Nephron progenitor cell (in vitro differentiated cells): ENCODE data around the gene GINS2.
A peak's percentile ranks its signal among the peaks of the same experiment; 100 is the strongest.

Experiments
- DNase-seq: peaks from one replicate; pipeline ENCODE4 v3.0.0; 2021
- H3K27ac Mint-ChIP-seq: 2 replicates; pipeline ENCODE4 v1.8.0; 2021; ENCODE audit warnings: mild to moderate bottlenecking, moderate library complexity, mixed read lengths
- H3K27me3 Mint-ChIP-seq: 2 replicates; pipeline ENCODE4 v1.8.0; 2021; ENCODE audit warnings: mild to moderate bottlenecking, low read depth, mixed read lengths; ENCODE audit not compliant: poor library complexity
- H3K36me3 Mint-ChIP-seq: 2 replicates; pipeline ENCODE4 v1.8.0; 2021; ENCODE audit warnings: low read depth, mixed read lengths
- H3K4me1 Mint-ChIP-seq: 2 replicates; pipeline ENCODE4 v1.8.0; 2021; ENCODE audit warnings: mixed read lengths
- H3K4me3 Mint-ChIP-seq: 2 replicates; pipeline ENCODE4 v1.8.0; 2021; ENCODE audit warnings: mild to moderate bottlenecking, moderate library complexity, mixed read lengths
- H3K9me3 Mint-ChIP-seq: 2 replicates; pipeline ENCODE4 v1.8.0; 2021; ENCODE audit warnings: mild to moderate bottlenecking, moderate library complexity, mixed read lengths
- TF ChIP-seq, protein P1 (sequence below): fragments of 200-600 bp; sonication (generic); IDR thresholded peaks from 2 replicates; pipeline ENCODE4 v1.5.0; 2021; ENCODE audit warnings: antibody characterized with exemption

Gene GINS2

DNA sequence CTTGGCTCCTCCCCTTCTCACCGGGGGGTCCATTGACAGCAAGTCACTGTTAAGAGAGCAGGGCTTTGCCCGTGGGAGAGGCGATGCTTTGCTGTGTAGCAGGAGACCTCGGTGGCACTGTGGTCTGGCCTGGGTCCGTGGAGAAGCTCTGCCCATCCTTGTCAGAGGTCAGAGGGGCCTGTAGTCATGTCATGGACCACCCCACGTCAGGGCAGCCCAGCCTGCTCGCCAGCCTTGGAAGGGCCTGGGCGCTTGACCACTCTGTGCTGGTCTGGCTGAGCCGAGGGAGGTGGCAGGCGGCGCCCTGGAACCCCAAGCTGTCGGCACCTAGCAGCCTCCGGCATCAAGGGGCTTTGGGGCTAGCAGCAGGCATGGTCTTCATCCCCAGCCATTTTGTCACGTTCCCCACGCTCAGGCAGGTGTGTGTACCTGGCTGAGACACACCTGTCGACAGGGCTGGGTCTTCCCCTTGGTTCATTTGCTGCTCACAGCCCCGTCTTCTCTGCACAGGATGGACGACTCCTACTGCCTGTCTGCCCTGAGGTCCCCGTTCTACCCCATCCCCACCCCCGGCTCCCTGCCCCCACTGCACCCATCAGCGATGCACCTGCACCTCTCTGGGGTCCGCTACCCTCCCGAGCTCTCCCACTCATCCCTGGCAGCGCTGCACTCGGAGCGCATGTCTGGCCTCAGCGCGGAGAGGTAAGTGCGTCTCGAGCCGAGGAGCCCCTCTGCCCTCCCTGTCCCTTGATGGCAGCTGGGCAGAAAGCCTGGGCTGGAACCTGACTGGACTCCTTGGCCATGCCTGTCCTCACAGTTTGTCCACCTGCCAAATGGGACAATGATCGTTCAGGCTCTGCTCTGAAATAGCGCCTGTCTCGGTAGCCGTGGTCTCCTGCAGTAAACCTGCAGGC, 33.3 kb downstream of the GINS2 start:
- no peaks in the 10 kb centered on the region for H3K27me3 Mint-ChIP-seq
- peaks cover 20% of the 10 kb centered on the region for H3K36me3 Mint-ChIP-seq
- H3K9me3 Mint-ChIP-seq: no peaks in the 10 kb centered on the region
- no peak overlapping the region for H3K4me3 Mint-ChIP-seq
- H3K4me1 Mint-ChIP-seq: peaks cover 18% of the 10 kb centered on the region
- TF ChIP-seq, protein P1, sequence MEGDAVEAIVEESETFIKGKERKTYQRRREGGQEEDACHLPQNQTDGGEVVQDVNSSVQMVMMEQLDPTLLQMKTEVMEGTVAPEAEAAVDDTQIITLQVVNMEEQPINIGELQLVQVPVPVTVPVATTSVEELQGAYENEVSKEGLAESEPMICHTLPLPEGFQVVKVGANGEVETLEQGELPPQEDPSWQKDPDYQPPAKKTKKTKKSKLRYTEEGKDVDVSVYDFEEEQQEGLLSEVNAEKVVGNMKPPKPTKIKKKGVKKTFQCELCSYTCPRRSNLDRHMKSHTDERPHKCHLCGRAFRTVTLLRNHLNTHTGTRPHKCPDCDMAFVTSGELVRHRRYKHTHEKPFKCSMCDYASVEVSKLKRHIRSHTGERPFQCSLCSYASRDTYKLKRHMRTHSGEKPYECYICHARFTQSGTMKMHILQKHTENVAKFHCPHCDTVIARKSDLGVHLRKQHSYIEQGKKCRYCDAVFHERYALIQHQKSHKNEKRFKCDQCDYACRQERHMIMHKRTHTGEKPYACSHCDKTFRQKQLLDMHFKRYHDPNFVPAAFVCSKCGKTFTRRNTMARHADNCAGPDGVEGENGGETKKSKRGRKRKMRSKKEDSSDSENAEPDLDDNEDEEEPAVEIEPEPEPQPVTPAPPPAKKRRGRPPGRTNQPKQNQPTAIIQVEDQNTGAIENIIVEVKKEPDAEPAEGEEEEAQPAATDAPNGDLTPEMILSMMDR: no peak
- H3K27ac Mint-ChIP-seq: no peak overlapping the region
- DNase-seq: no peak

DNA sequence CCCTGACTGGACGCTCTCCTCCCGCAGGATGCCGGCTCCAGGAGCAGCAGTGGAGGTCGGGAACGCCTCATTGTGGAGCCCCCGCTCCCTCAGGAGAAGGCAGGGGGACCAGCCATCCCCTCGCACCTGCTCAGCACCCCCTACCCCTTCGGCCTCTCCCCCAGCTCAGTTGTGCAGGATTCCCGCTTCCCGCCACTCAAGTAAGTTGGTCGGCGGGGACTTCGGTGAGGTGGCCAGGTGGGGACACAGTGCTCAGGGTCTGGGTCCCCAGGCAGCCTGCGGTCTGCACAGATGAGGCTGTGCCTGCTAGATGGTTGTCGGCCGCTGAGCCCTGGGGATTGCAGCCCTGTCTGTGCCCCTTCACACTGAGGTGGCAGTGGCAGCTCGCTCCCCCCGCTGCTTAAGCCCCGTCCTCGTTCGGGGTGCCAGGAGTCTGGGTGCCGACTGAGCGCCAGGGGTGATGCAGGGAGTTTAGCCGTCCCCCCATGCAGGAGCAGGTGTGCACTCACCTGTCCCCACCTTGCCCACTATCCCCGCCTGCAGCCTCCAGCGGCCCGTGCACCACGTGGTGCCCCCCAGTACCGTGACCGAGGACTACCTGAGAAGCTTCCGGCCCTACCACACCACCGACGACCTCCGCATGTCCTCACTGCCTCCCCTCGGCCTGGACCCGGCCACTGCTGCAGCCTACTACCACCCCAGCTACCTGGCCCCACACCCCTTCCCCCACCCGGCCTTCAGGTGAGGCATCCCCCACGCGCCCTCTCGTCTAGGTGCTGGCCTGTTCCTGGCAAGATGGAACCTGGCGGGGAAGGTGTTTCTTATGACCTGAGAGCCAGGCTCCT, 34.3 kb downstream of the GINS2 start:
- Mint-ChIP-seq H3K36me3 (peaks cover 14% of the 10 kb centered on the region), H3K9me3 (no peaks in the 10 kb centered on the region), H3K27me3 (no peaks in the 10 kb centered on the region), H3K27ac (no peak overlapping the region), H3K4me1 (peaks cover 12% of the 10 kb centered on the region), H3K4me3 (no peak overlapping the region)
- no peak for DNase-seq
- TF ChIP-seq, protein P1: no peak

DNA sequence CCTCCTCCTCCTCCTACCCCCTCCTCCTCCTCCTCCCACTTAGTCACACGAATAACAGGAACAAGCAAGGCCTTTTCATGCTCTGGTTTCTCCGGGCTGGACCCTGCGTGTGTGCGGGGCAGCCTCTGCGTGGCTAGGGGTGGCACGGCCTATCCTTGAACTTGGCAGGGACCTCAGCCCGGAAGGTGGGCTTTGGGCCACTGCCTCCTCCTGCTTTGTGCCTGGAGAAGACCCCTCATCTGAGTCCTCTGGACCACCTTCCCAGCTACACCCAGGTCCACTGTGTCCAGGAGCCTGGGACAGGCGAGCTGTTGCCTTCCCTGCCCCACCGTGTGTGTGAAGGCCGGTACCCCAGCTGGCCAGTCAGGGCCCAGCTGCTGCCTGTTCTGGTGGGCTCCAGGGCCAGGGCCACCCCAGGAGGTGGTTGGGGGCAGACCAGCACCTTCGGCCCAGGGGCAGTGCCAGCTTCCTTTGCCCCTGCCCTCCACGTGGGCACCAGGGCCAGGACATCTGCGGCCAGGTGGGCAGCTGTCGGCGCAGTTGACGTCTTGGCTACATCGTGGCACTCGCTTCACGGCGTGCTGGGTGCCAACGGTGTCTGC, 35.4 kb downstream of the GINS2 start:
- Mint-ChIP-seq H3K27ac (no peak overlapping the region), H3K4me3 (no peak overlapping the region), H3K36me3 (peaks cover 19% of the 10 kb centered on the region), H3K9me3 (no peaks in the 10 kb centered on the region), H3K27me3 (no peaks in the 10 kb centered on the region), H3K4me1 (peaks cover 20% of the 10 kb centered on the region)
- no peak for DNase-seq
- TF ChIP-seq, protein P1: no peak

GRCh38 chr16:85652431-85653221, 36.1 kb downstream of the GINS2 start:
- DNase-seq: peak; percentile 73
- H3K36me3 Mint-ChIP-seq: peaks cover 17% of the 10 kb centered on the region

More at GRCh38 chr16:85652431-85653221, 36.1 kb downstream of the GINS2 start:
- Mint-ChIP-seq H3K4me1 (peaks cover 26% of the 10 kb centered on the region), H3K27ac (peak overlapping the region; percentile 54), H3K27me3 (no peaks in the 10 kb centered on the region), H3K4me3 (no peak overlapping the region), H3K9me3 (no peaks in the 10 kb centered on the region)
- TF ChIP-seq, protein P1: no peak
